GM10266 (cell line): Measurements from ENCODE around the gene URI1.

ENCODE experiments used
- DNase-seq: peaks from one replicate; pipeline ENCODE4 v3.0.0; 2012; ENCODE audit errors: extremely low spot score
- TF ChIP-seq, protein P1 (sequence below): IDR thresholded peaks from 2 replicates; pipeline ENCODE4 v1.5.1; 2012; ENCODE audit warnings: mild to moderate bottlenecking, low read depth; ENCODE audit not compliant: control insufficient read depth, insufficient read depth; ENCODE audit errors: missing control alignments

URI1 gene

DNA sequence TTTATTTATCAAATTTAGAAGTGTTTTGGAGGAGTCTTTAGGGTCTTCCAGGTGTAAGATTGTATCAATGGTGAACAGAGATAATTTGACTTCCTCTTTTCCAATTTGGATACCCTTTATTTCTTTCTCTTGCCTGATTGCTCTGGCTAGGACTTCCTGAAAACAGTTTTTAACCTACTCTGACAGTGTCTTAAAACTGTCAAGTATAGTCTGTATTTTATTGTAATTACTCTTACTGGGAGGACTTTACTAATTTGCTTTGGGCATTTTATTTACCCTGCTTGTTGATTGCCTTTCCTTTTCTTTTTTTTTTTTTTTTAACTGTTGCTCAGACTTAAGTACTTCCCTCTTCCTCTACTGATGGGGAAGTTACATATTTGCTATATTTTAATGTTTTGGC, 81.3 kb downstream of the URI1 start:
- no peak for DNase-seq
- TF ChIP-seq, protein P1, sequence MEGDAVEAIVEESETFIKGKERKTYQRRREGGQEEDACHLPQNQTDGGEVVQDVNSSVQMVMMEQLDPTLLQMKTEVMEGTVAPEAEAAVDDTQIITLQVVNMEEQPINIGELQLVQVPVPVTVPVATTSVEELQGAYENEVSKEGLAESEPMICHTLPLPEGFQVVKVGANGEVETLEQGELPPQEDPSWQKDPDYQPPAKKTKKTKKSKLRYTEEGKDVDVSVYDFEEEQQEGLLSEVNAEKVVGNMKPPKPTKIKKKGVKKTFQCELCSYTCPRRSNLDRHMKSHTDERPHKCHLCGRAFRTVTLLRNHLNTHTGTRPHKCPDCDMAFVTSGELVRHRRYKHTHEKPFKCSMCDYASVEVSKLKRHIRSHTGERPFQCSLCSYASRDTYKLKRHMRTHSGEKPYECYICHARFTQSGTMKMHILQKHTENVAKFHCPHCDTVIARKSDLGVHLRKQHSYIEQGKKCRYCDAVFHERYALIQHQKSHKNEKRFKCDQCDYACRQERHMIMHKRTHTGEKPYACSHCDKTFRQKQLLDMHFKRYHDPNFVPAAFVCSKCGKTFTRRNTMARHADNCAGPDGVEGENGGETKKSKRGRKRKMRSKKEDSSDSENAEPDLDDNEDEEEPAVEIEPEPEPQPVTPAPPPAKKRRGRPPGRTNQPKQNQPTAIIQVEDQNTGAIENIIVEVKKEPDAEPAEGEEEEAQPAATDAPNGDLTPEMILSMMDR: no peak

DNA sequence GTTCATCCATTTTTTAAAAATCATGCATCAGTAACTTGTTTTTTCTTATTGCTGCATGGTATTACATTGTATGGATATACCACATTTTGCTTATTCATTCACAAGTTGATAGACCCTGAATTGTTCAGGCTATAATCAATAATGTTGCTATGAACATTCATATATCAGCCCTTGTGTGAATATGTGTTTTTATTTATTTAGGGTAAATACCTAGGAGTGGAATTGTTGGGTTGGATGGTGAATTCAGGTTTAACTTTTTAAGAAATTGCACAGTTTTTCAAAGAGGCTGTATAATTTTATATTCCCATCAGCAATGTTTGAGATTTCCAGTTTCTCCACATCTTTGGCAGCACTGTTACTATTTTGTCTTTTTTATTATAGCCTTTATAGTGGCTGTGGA, 82.1 kb downstream of the URI1 start:
- TF ChIP-seq, protein P1: no peak
- DNase-seq: no peak

DNA sequence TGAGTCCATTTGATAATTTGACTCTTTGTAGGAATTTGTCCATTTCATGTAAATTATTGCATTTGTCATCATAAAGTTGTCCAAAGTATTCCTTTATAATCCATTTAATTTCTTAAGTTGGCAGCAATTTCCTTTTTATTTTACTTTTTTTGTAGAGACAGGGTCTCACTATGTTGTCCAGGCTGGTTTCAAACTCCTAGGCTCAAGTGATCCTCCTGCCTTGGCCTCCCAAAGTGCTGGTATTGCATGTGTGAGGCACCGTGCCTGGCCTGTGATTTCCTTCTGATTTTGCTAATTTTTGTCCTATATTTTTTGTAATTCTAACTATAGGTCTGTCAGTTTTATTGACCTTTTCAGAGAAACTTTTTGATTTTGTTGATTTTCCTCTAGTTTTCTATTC, 84.9 kb downstream of the URI1 start:
- DNase-seq: no peak
- TF ChIP-seq, protein P1: no peak

GRCh38 chr19:30028118-30028991, 86.3 kb downstream of the URI1 start:
- TF ChIP-seq, protein P1: no peak
- DNase-seq: no peak

DNA sequence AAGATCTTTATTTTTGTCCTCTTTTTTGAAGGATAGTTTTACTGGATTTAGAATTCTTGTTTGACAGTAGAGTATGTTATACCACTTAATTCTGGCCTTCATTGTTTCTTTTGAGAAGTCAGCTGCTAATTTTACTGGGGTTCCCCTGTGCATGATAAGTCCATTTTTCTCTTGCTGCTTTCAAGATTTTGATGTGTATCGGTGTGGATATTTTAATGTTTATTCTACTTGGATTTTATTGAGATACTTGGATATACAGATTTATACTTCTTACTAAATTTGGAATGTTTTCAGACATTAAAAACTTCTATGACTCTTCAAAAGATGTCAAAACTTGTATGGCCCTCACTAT, 86.9 kb downstream of the URI1 start:
- TF ChIP-seq, protein P1: no peak
- DNase-seq: no peak

GRCh38 chr19:30029721-30030510, 87.9 kb downstream of the URI1 start:
- peak; percentile 51 for DNase-seq
- TF ChIP-seq, protein P1: no peak

DNA sequence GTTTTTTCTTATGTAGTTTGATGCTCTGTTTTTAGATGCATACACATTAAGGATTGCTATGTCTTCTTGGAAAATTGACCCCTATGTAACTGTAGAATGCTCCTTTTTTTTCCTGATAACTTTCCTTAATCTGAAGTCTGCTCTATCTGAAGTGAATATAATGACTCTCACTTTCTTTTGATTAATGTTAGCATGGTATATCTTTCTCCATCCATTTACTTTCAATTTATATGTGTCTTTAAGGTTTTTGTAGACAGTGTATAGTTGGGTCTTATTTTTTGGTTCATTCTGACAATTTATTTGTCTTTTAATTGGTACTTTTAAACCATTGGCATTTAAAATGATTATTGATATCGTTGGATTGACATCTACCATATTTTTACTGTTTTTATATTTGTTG, 92.3 kb downstream of the URI1 start:
- DNase-seq: no peak
- TF ChIP-seq, protein P1: no peak
